ENCODE measurements around the gene TMEM108. TPM values are rescaled to one million over a fixed set of nuclear protein-coding genes. Genes with fewer than 3 reads are reported as not detected.

Gene TMEM108
- total RNA-seq, 2 experiments from 2014 or later = not detected

DNA sequence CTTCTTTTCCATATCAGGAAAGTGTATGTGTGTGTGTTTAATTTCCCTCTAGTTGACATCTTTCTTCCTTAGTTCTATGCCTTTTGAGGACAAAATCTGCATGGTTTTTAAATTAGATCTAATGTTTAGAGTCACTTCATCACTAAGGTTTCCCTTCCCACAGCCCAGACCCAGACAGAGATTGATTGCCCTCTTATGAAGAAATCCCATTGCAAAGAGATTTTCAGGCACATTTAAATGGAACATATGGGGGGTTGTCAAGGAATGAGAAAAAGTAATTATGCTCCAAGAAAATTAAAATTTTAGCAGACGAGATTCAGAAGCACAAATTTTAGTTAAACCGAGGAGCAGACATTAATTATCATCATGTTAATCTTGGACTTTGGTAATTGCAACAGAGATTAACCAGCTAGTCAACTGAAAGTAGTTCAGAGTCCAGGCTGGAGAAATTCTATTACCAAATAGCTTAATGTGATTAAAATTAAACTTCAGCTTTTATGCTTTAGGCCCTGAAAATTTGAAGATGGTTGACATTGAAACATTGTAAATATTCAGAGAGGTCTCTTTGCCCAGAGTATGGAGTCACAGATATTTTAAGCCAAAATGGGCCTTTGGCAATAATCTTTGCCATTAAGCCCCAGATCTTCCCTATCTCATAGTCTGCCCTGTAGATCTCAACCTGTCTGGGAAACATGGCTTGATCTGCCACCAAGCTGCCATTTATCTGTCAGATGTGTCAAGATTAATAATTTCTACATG lies 143.4 kb downstream of the TMEM108 start:
- Mint-ChIP-seq H3K36me3 (ENCODE audit: low read depth) (no peaks in the 10 kb centered on the region), H3K4me1 (no peaks in the 10 kb centered on the region), H3K27ac (no peak overlapping the region), H3K4me3 (no peak overlapping the region), H3K27me3 (no peaks in the 10 kb centered on the region), H3K9me3 (ENCODE audit: low read depth) (no peaks in the 10 kb centered on the region)
- ChIA-PET POLR2A (no interaction called here), CTCF (no interaction called here)
- intact Hi-C loops (cut with DNase I, micrococcal nuclease) = no loop called here
- no peak for DNase-seq
- no peak for ATAC-seq

DNA sequence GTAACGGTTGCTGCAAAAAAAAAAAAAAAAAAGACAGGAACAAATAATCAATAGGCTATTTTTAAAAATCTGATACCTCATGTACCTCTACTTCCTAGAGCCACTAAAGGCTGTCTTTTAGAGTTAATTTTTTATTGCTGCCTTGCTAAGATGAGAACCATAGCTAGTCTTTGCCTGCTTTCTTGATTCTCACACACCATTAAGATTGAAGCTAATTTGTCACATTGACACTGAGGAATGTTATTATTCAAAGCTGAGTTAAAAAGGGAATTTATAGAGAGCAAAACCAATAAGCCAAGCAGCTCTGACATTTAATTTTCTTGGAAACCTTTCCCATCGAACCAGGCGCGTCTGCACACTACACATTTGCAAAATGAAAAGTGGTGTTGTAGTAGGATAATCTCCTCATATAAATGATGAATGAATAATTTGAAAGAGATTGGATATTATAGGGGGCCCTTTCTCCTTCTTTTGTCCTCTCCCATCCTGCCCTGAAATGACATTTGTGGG lies 149.7 kb downstream of the TMEM108 start:
- no peak overlapping the region for H3K4me3 Mint-ChIP-seq
- intact Hi-C loops (cut with DNase I, micrococcal nuclease) = no loop called here
- no peak for ATAC-seq
- no peak overlapping the region for H3K27ac Mint-ChIP-seq
- POLR2A ChIA-PET = no interaction called here
- no peaks in the 10 kb centered on the region for H3K4me1 Mint-ChIP-seq
- DNase-seq = no peak
- CTCF ChIA-PET = no interaction called here
- H3K9me3 Mint-ChIP-seq (ENCODE audit: low read depth) = no peaks in the 10 kb centered on the region
- peaks cover 9% of the 10 kb centered on the region for H3K27me3 Mint-ChIP-seq
- H3K36me3 Mint-ChIP-seq (ENCODE audit: low read depth) = no peaks in the 10 kb centered on the region

DNA sequence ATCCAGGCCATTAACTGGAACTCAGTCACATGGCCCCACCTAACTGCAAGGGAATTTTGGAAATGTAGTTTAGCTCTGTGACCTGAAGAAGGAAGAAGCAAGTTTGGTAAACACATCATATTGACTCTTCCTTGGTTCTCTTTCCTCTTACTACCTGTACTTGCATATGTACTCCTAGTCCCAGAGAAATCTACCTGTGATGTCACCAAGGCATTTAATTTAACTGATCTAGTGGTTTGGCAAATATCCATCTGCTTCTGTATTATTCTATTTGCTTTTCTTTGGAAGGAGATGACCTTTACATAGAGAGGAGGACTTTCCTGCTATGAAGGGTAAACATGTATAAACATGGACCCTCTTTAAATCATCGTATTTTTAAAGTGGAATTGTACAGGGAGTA lies 150.8 kb downstream of the TMEM108 start:
- DNase-seq (no peak), ATAC-seq (no peak)
- H3K4me1 Mint-ChIP-seq = no peaks in the 10 kb centered on the region
- ChIA-PET POLR2A (no interaction called here), CTCF (no interaction called here)
- H3K4me3 Mint-ChIP-seq = no peak overlapping the region
- intact Hi-C loops (cut with DNase I, micrococcal nuclease) = no loop called here
- no peaks in the 10 kb centered on the region for H3K9me3 Mint-ChIP-seq (ENCODE audit: low read depth)
- no peaks in the 10 kb centered on the region for H3K36me3 Mint-ChIP-seq (ENCODE audit: low read depth)
- no peak overlapping the region for H3K27ac Mint-ChIP-seq
- H3K27me3 Mint-ChIP-seq = peaks cover 9% of the 10 kb centered on the region

DNA sequence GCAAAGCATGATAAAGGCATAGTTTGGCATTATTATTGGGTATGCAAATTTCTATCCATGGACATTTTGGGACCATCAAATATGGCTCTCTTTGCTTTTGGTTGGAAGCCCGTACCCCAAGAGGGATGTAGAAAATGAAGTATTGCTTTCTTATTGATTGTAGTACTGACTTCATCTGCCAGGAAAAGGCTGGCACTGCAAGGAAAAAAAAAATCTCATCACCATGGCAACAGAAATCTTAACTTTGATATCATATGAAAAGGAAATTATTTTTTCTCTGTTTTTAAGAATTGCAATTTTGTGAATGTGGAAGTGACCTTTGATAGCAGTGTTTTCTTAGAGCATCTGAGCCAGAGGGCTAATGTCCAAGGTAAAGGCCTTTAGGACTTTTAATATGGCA lies 151.7 kb downstream of the TMEM108 start:
- DNase-seq (no peak), ATAC-seq (no peak)
- no peaks in the 10 kb centered on the region for H3K36me3 Mint-ChIP-seq (ENCODE audit: low read depth)
- ChIA-PET POLR2A (no interaction called here), CTCF (interaction anchor here (1.6 kb wide), 1 partner anchor 13 kb away, joined by 3 read pairs; no protein-coding TSS in a partner anchor)
- no peak overlapping the region for H3K4me3 Mint-ChIP-seq
- intact Hi-C loops (cut with DNase I, micrococcal nuclease) = no loop called here
- H3K4me1 Mint-ChIP-seq = no peaks in the 10 kb centered on the region
- H3K9me3 Mint-ChIP-seq (ENCODE audit: low read depth) = no peaks in the 10 kb centered on the region
- H3K27me3 Mint-ChIP-seq = peaks cover 9% of the 10 kb centered on the region
- no peak overlapping the region for H3K27ac Mint-ChIP-seq

DNA sequence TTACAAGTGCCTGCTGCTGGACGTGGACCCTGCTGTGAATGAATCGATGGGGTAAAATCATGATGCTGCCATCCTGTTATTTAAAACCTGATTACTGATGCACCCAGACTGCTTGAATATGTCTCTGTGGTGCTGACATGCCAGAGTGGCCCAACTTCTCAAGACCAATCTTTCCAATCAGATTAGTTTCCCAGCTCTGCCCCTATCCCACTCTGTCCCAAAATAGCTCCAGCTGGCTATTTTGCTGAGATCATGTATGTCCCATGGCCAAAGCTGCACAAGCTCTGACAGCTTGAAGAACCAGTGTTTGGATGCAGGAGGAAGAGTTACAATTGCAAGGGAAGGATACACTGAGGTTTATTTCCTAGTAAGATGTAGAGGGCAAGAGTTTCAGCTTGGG lies 153.6 kb downstream of the TMEM108 start:
- ChIA-PET POLR2A (no interaction called here), CTCF (interaction anchor here (0.6 kb wide), 1 partner anchor 320 kb away, joined by 3 read pairs; no protein-coding TSS in a partner anchor)
- DNase-seq (no peak), ATAC-seq (no peak)
- peaks cover 15% of the 10 kb centered on the region for H3K27me3 Mint-ChIP-seq
- no peaks in the 10 kb centered on the region for H3K4me1 Mint-ChIP-seq
- no peaks in the 10 kb centered on the region for H3K9me3 Mint-ChIP-seq (ENCODE audit: low read depth)
- H3K27ac Mint-ChIP-seq = no peak overlapping the region
- H3K4me3 Mint-ChIP-seq = no peak overlapping the region
- intact Hi-C loops (cut with DNase I, micrococcal nuclease) = no loop called here
- H3K36me3 Mint-ChIP-seq (ENCODE audit: low read depth) = no peaks in the 10 kb centered on the region

- Mint-ChIP-seq H3K4me1 (no peaks in the 10 kb centered on the region), H3K4me3 (no peak overlapping the region), H3K27me3 (peaks cover 15% of the 10 kb centered on the region), H3K36me3 (ENCODE audit: low read depth) (no peaks in the 10 kb centered on the region), H3K27ac (no peak overlapping the region), H3K9me3 (ENCODE audit: low read depth) (no peaks in the 10 kb centered on the region)
- DNase-seq (no peak), ATAC-seq (no peak)
- ChIA-PET CTCF (interaction anchor here (0.6 kb wide), 2 partner anchors 319 to 712 kb away, joined by 3 read pairs; no protein-coding TSS in a partner anchor), POLR2A (no interaction called here)
- intact Hi-C loops (cut with DNase I, micrococcal nuclease) = no loop called here
Observed at GRCh38 chr3:133192363-133192945, 154.3 kb downstream of the TMEM108 start.

DNA sequence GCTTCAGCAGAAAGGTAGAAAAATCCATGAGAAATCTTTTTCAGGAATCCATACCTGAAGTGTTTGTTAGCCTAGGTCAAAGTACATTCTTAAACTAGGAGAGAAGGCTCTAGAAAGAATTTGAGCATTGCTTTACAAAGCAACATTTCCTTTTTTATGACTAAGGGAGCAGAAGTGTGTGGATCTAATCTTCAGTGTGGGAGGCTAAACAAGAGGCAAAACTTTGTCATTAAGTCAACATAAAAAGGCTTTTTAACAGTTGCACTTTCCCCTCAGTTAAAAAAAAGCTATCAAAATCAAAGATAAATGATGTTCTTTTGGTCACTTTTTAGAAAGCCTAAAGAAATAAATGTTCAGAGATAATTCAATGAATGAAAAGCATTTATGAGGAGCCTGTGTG lies 154.8 kb downstream of the TMEM108 start:
- ChIA-PET POLR2A (no interaction called here), CTCF (no interaction called here)
- Mint-ChIP-seq H3K27me3 (peaks cover 14% of the 10 kb centered on the region), H3K4me3 (no peak overlapping the region), H3K9me3 (ENCODE audit: low read depth) (no peaks in the 10 kb centered on the region), H3K36me3 (ENCODE audit: low read depth) (no peaks in the 10 kb centered on the region), H3K4me1 (no peaks in the 10 kb centered on the region), H3K27ac (no peak overlapping the region)
- DNase-seq (no peak), ATAC-seq (no peak)
- intact Hi-C loops (cut with DNase I, micrococcal nuclease) = no loop called here

GRCh38 chr3:133196527-133196926 lies 158.3 kb downstream of the TMEM108 start:
- Mint-ChIP-seq H3K4me3 (no peak overlapping the region), H3K27me3 (peaks cover 12% of the 10 kb centered on the region), H3K27ac (no peak overlapping the region), H3K36me3 (ENCODE audit: low read depth) (no peaks in the 10 kb centered on the region), H3K4me1 (no peaks in the 10 kb centered on the region), H3K9me3 (ENCODE audit: low read depth) (peaks cover 2% of the 10 kb centered on the region)
- POLR2A ChIA-PET = no interaction called here
- DNase-seq = no peak
- CTCF ChIA-PET = no interaction called here
- intact Hi-C loops (cut with DNase I, micrococcal nuclease) = no loop called here
- no peak for ATAC-seq

DNA sequence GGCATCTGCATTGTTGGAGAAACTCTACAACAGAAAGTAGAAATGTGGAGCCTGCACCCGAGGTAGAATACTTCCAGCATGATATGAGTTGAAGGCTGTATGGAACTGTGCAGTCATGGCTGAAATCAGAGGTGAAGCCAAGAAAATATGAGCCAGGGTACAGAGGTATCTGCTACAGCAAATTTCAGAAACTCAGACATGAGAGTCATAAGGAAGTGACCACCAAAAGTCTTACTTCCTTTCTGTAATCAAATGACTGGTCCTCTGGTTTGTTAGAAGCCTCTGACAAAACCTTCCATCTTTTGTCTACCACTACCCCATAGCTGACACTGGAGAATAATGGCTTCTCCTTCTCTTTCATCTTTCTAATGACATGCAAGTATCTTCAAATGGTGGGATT lies 159.4 kb downstream of the TMEM108 start:
- H3K9me3 Mint-ChIP-seq (ENCODE audit: low read depth) = peaks cover 2% of the 10 kb centered on the region
- no peak overlapping the region for H3K27ac Mint-ChIP-seq
- ChIA-PET CTCF (interaction anchor here (0.6 kb wide), 1 partner anchor 165 kb away, joined by 3 read pairs; no protein-coding TSS in a partner anchor), POLR2A (no interaction called here)
- H3K4me1 Mint-ChIP-seq = no peaks in the 10 kb centered on the region
- H3K4me3 Mint-ChIP-seq = no peak overlapping the region
- no peaks in the 10 kb centered on the region for H3K36me3 Mint-ChIP-seq (ENCODE audit: low read depth)
- intact Hi-C loops (cut with DNase I, micrococcal nuclease) = no loop called here
- DNase-seq (no peak), ATAC-seq (no peak)
- H3K27me3 Mint-ChIP-seq = peaks cover 7% of the 10 kb centered on the region

DNA sequence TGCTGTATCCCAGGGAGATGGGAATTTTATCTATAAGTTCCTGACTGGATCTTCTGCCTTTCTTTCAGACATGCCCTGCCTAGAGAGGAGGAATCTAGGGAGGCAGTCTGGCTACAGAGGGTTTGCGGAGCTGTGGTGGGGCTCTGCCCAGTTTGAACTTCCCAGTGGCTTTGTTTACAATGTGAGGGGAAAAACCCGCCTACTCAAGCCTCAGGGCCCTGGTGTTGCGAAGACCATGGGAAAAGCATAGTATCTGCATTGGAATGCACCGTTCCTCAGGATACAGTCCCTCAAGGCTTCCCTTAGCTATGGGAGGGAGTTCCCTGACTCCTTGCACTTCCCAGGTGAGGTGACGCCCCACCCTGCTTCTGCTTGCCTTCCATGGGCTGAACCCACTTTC lies 168.7 kb downstream of the TMEM108 start:
- H3K9me3 Mint-ChIP-seq (ENCODE audit: low read depth) = no peaks in the 10 kb centered on the region
- intact Hi-C loops (cut with DNase I, micrococcal nuclease) = no loop called here
- H3K27ac Mint-ChIP-seq = no peak overlapping the region
- H3K4me3 Mint-ChIP-seq = no peak overlapping the region
- ChIA-PET CTCF (no interaction called here), POLR2A (no interaction called here)
- ATAC-seq (no peak), DNase-seq (no peak)
- H3K36me3 Mint-ChIP-seq (ENCODE audit: low read depth) = no peaks in the 10 kb centered on the region
- H3K27me3 Mint-ChIP-seq = peaks cover 25% of the 10 kb centered on the region
- peaks cover 21% of the 10 kb centered on the region for H3K4me1 Mint-ChIP-seq

- Mint-ChIP-seq H3K9me3 (ENCODE audit: low read depth) (no peaks in the 10 kb centered on the region), H3K27ac (no peak overlapping the region), H3K27me3 (peaks cover 25% of the 10 kb centered on the region), H3K36me3 (ENCODE audit: low read depth) (no peaks in the 10 kb centered on the region), H3K4me3 (no peak overlapping the region), H3K4me1 (peaks cover 21% of the 10 kb centered on the region)
- DNase-seq = no peak
- intact Hi-C loops (cut with DNase I, micrococcal nuclease) = no loop called here
- ATAC-seq = no peak
- POLR2A ChIA-PET = no interaction called here
- CTCF ChIA-PET = interaction anchor here (1.2 kb wide), 1 partner anchor 14 kb away, joined by 4 read pairs; no protein-coding TSS in a partner anchor
Observed at GRCh38 chr3:133208184-133208583, 170.0 kb downstream of the TMEM108 start.

GRCh38 chr3:133209871-133210550 lies 171.8 kb downstream of the TMEM108 start:
- CTCF ChIA-PET = no interaction called here
- peak overlapping the region; percentile 63 for H3K27ac Mint-ChIP-seq
- H3K9me3 Mint-ChIP-seq (ENCODE audit: low read depth) = no peaks in the 10 kb centered on the region

More at GRCh38 chr3:133209871-133210550, 171.8 kb downstream of the TMEM108 start:
- no peak overlapping the region for H3K4me3 Mint-ChIP-seq
- POLR2A ChIA-PET = interaction anchor here (0.7 kb wide), 1 partner anchor 364 kb away, joined by 3 read pairs; no protein-coding TSS in a partner anchor
- peaks cover 15% of the 10 kb centered on the region for H3K27me3 Mint-ChIP-seq
- peak; percentile 15 for DNase-seq
- peak; percentile 87 for ATAC-seq
- no peaks in the 10 kb centered on the region for H3K36me3 Mint-ChIP-seq (ENCODE audit: low read depth)
- intact Hi-C loops (cut with DNase I, micrococcal nuclease) = no loop called here
- H3K4me1 Mint-ChIP-seq = peaks cover 21% of the 10 kb centered on the region
